Kidney tubule cell (primary cell): Measurements from ENCODE around the gene TMEM200A.
A peak's percentile ranks its signal among the peaks of the same experiment; 100 is the strongest.
"Not testable (repeated sequence)": the region's sequence is repeated elsewhere in the genome, so short reads cannot be mapped to it uniquely, and the experiment has no call there.

Source experiments
- DNase-seq: peaks from one replicate; pipeline ENCODE4 v3.0.0-alpha.2; 2018; ENCODE audit warnings: low spot score

Gene TMEM200A

GRCh38 chr6:130365166-130366106 is at the start of gene TMEM200A:
TMEM200A (plus strand) TSS chr6:130366017; CDS start chr6:130440423, 74,406 bp downstream.
- peak; percentile 45 for DNase-seq

DNA sequence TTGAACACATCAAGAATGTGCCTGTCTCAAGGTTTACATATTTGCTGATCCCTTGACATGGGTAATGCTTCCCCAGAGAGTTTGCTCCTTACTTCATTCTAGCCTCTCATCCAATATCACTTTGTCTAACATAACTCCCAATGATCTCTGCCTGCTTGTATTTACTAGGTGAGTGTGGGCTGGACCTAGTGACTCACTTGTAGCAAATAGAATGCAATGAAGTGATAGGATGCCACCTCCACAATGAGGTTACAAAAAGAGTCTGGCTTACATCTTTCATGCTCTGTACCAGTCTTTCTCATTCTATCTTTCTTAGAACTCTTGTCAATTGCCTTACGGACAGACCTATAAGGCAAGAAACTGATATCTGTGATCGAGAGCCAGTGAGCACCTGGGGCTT is 44.9 kb upstream of the TMEM200A start:
- DNase-seq = no peak

GRCh38 chr6:130322673-130323268 is 43.0 kb upstream of the TMEM200A start:
- peak; percentile 59 for DNase-seq

DNA sequence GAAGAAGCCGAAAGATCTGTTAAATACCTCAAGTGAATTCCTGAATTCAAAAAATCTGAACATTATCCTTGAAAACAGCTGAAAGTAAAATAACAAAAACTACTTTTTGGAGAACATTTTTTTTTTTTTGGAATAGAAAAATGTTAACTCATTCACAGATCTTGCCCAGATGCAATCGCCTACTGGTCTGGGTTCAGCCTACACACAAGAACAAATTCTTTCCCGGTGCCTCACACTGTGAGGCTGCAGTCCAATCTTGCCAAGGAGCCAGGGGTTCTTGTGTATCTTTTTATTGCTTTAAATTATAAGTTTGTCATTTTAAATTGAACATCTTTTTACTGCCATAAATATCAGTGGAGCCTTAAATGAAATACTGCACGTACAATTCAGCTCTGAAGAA is 41.2 kb upstream of the TMEM200A start:
- no peak for DNase-seq

- DNase-seq = no peak
Observed at GRCh38 chr6:130326496-130326895, 39.3 kb upstream of the TMEM200A start.

GRCh38 chr6:130337534-130337933 is 28.3 kb upstream of the TMEM200A start:
- no peak for DNase-seq

DNA sequence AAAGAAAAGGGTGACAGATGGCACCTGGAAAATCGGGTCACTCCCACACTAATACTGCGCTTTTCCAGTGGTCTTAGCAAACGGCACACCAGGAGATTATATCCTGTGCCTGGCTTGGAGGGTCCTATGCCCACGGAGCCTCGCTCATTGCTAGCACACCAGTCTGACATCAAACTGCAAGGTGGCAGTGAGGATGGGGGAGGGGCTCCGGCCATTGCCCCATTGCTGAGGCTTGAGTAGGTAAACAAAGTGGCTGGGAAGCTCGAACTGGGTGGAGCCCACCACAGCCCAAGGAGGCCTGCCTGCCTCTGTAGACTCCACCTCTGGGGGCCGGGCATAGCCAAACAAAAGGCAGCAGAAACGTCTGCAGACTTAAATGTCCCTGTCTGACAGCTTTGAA is 19.5 kb upstream of the TMEM200A start:
- DNase-seq = not testable (repeated sequence)

DNA sequence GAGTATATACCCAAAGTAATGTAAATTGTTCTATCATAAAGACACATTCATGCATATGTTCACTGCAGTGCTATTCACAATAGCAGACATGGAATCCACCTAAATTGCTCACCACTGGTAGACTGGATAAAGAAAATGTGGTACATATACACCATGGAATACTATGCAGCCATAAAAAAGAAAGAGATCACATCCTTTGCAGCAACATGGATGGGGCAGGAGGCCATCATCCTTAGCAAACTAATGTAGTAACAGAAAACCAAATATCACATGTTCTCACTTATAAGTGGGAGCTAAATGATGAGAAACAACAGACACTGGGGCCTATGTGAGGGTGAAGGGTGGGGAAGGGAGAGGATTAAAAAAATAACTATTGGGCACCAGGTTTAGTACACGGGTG is 11.5 kb upstream of the TMEM200A start:
- no peak for DNase-seq

DNA sequence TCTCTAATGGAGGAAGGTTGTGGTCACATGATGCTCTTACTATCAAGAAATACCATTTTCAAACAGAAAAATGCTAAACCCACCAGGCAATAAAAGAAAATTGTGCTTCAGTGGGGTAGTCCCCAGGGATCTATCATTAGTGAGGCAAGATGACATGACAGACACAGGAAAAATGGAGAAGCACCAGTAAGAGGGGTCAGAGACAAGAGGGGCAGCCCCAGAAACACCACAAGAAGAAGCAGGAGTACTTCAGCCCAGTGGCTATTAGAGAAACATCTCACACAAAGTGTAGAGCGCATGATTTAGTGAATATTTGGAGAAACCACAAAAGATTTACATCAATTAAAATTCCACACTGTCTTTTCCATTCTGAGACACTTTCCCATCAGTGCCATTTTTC is 10.2 kb upstream of the TMEM200A start:
- no peak for DNase-seq

DNA sequence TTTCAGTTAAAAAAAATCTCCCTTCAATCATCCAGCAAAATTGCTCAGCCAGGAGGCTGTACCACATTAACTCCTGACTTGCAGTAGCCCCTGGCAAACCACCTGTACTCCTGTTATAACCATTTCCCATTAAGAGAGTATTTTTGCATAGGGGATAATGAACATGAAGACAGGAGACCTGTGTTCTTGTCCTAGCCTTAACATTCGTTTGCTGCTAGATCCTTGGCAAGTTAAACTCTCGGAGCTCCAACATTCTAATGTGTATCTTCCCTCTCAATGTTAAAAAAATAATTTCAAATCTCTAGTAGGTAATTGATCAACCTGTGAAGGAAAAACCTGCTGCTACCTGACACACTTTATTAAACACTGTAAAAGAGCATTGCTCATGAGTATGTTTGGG is 8.4 kb upstream of the TMEM200A start:
- no peak for DNase-seq

DNA sequence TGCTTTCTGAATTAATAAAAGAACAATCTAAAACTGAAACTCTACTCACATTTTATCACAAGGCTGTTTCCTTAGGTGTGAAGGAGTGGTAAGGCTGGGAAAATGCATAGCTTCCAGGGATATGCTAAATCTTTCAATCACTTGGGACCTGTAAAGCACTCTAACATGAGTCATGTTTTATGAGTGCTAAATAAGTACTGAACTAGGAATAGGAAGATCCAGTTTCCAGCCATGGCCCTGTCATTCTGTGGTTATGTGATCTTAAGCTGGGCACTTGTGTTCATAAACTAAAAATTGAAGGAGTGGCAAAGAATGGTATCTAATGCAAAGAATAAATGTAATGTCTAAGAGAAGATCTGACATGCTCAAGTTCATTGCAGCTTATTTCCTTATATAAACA is 6.1 kb upstream of the TMEM200A start:
- no peak for DNase-seq

DNA sequence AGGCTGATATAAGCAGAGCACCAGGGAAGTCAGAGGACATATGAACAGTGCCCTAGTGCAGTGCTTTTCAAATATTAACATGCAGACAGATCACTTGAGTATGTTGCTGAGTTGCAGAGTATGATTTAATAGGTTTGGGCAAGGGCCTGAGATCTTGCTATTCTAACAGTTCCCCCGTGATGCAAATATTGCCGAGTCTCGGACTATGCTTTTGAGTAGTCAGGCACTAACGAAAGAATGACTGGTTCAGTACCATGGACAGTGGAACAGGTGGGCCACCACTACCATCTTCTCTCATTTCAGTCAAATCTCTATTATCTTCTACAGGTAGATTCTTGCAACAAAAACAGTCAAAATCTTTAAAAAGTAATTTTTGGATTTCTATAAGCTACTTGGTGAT is 3.7 kb upstream of the TMEM200A start:
- peak; percentile 14 for DNase-seq

- DNase-seq = no peak
Observed at GRCh38 chr6:130364224-130364780, 1.5 kb upstream of the TMEM200A start.

DNA sequence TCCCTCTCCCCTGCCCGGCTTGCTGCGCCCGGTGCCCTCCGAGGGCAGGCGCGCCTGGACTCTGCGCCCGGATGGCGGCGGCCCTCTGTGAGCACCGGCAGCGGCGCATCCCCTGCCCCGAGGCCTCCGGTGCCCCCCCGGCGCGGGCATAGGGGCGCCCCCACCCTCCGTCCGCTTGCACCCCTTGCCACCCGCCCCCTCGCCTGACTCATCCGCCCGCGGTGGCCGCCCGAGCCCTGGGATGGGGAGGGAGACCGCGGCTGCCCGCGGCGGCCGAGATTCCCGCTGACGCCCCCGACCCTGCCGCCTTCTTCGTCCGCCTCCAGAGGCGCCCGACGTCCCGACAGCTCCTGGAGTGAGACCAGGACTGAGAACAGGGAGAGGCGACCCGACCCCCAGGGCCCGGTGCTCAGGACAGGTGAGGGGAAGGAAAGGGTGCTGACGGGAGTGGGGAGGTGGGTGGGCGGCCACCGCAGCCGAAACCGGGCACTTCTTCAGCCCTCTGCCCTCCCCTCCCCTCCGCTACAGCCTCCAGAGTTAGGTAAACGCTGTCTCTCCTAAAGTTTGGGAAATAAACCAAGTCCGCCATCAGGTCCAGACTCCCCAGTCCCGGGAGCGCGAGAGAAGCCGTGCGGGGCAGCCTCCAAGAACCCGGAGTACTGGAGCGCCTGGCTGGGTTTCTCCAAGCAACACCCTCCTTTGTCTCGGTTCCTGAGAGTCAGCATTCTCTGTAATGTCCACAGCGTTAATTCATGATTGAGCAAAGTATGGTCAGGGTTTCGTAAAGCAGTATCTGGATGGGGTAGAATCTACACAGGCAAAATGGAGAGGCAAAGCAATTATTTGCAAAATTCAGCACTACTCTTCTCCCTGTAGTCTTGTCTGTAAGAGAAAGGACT is 539 bp downstream of the TMEM200A start:
- DNase-seq = peak; percentile 52

DNA sequence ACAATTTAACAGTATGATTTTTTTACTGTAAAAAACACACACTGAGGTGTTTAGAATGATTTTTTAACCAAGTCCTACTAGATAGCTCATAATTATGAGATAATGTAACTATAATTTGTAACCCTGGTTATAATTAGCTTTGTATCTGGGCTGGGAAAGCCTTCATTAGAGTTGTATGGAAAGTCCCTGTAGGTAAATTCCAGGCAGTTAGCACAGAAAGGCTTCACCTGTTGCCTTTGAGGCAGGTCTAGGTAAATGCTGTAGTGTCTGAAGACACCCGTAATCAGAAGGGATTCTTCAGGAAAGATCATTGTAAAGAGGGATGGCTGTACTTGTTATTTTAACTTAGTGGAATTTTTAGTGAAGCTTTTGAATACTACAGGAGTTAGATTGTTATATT is 1.9 kb downstream of the TMEM200A start:
- no peak for DNase-seq

DNA sequence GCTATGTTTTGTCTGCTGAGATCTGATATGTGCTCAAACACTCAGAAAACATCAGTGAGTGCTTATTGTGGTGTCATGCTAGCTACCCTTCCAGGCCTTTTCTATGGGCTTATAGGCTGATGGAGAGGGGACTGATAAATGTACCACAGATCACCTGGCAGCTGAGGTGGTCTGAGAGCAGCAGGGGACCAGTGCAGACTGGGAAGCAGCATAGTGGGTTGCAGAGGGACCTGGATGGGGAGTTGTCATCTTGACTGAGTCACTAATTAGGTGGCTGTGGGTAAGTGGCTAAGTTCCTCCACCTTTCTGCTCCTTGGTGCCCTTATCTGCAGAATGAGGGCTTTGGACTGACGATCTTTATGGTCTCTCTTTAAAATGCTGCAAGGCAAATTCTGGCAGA is 2.8 kb downstream of the TMEM200A start:
- DNase-seq = no peak

GRCh38 chr6:130369831-130370230 is 4.0 kb downstream of the TMEM200A start:
- DNase-seq = peak; percentile 63

GRCh38 chr6:130371921-130372420 is 6.2 kb downstream of the TMEM200A start:
- DNase-seq = no peak

- DNase-seq = no peak
Observed at GRCh38 chr6:130372786-130373185, 7.0 kb downstream of the TMEM200A start.

DNA sequence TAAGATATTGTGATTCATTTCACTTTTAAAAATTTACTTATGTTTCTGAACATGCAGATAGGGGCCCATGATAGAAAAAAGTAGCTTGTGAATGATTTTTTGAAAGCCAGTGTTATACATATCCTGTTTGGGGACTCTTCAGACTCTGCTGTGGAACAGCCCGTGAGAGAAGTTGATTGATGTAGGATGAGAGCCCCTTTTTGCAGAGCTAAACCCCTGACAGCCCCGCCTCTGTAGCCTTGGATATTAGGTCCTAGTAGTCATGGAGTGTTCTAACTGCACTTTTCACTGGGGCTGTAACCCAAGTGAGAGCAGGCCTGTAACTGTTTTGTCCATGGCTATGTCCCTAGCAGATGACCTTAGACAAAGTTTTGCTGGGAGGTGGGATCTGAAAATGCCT is 8.2 kb downstream of the TMEM200A start:
- no peak for DNase-seq

DNA sequence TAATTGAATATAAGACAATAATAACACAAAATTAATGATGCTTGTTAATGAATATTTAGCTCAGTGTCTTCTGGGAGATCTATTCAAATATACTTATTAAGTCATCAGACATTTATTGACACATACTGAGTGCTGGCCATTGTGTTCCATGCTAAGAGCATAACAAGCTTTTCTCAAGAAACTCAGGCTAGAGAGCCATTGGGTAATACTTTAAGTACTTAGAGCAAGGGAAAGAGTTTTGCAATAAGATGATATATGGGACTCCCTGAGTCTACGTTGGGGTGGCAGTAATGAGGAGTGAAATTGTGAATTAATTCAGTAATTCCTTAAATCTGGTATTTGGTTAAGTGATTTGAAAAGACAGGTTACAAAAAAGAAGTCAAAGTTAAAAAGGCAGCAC is 11.1 kb downstream of the TMEM200A start:
- no peak for DNase-seq

DNA sequence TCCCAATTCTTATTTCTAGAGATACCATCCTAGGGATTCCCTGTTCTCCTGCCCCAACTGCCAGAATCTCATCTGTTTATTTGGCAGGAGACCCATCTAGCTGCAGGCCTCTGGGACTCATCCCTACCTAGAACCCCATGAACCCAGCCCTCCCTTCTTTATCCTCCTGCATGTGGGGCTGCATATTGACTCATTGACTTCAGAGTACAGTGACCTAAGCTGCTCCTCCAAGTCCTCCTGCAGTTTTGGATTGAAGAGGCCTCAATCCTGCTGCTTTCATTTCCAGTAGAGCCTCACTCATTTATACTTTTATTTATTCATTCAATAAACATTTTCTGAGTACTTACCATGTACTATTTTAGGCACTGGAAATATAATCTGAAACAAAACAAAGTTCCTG is 11.6 kb downstream of the TMEM200A start:
- DNase-seq = no peak
